Stimulated activated CD8-positive, alpha-beta memory T cell treated with anti-CD3 and anti-CD28 coated beads, Interleukin-7, amount 100 ng/mL, for 48 hours (primary cell): Measurements from ENCODE around the gene NIP7.
A peak's percentile ranks its signal among the peaks of the same experiment; 100 is the strongest.
"Not testable (repeated sequence)": the region's sequence is repeated elsewhere in the genome, so short reads cannot be mapped to it uniquely, and the experiment has no call there.

Source experiments
- DNase-seq, 2 donors: peaks; one replicate each; pipeline ENCODE4 v3.0.0-alpha.2; 2020; ENCODE audit warnings: low read depth in 1 of 2; ENCODE audit errors: extremely low read depth in 1 of 2

NIP7 gene

GRCh38 chr16:69338557-69339288 is 849 bp upstream of the NIP7 start:
- DNase-seq, result no peak

- peak in 1 of 2 donors; percentile 12 for DNase-seq
These were observed 598 bp downstream of the NIP7 start for GRCh38 chr16:69340095-69340644.

- DNase-seq, result no peak
These were observed 4.6 kb downstream of the NIP7 start for GRCh38 chr16:69344171-69344570.

- DNase-seq, result no peak
These were observed 6.4 kb downstream of the NIP7 start for GRCh38 chr16:69345923-69346322.

GRCh38 chr16:69346683-69347082 is 7.1 kb downstream of the NIP7 start:
- no peak for DNase-seq

- DNase-seq, result no peak
These were observed 8.7 kb downstream of the NIP7 start for GRCh38 chr16:69348222-69348621.

- DNase-seq, result no peak
These were observed 10.0 kb downstream of the NIP7 start for GRCh38 chr16:69349536-69349935.

- DNase-seq, result no peak
These were observed 11.1 kb downstream of the NIP7 start for GRCh38 chr16:69350536-69351133.

- DNase-seq, result no peak
These were observed 11.9 kb downstream of the NIP7 start, which contains the start of gene TMED6 for GRCh38 chr16:69351309-69352027. TMED6 (minus strand) TSS chr16:69351786; CDS start chr16:69351753, 33 bp downstream.

- DNase-seq, result not testable (repeated sequence)
These were observed 20.5 kb downstream of the NIP7 start for GRCh38 chr16:69360070-69360469.

- DNase-seq, result no peak
These were observed 23.7 kb downstream of the NIP7 start for GRCh38 chr16:69363281-69363717.

- no peak for DNase-seq
These were observed 24.5 kb downstream of the NIP7 start for GRCh38 chr16:69364088-69364487.

GRCh38 chr16:69365901-69366300 is 26.3 kb downstream of the NIP7 start:
- no peak for DNase-seq

GRCh38 chr16:69366431-69366830 is 26.9 kb downstream of the NIP7 start:
- peak in 1 of 2 donors; percentile 23 for DNase-seq

GRCh38 chr16:69367980-69368379 is 28.4 kb downstream of the NIP7 start:
- DNase-seq, result no peak

GRCh38 chr16:69368866-69369265 is 29.3 kb downstream of the NIP7 start:
- DNase-seq, result no peak

- no peak for DNase-seq
These were observed 32.0 kb downstream of the NIP7 start for GRCh38 chr16:69371564-69371963.

GRCh38 chr16:69373019-69373418 is 33.4 kb downstream of the NIP7 start:
- DNase-seq, result no peak

- DNase-seq, result no peak
These were observed 37.0 kb downstream of the NIP7 start for GRCh38 chr16:69376393-69377059.

- DNase-seq, result no peak
These were observed 38.5 kb downstream of the NIP7 start for GRCh38 chr16:69378036-69378435.

GRCh38 chr16:69378760-69379159 is 39.2 kb downstream of the NIP7 start:
- no peak for DNase-seq
